Transverse colon (tissue), 4 donors: ENCODE measurements around the gene LSAMP.

ENCODE experiments used
- EP300 ChIP-seq: sonication (generic); formaldehyde crosslinking; IDR thresholded peaks from one replicate; pipeline ENCODE4 v1.6.1; 2017; ENCODE audit warnings: antibody characterized with exemption, low read depth
- POLR2AphosphoS5 ChIP-seq, 3 donors: sonication (generic); formaldehyde crosslinking; IDR thresholded peaks; one replicate each; pipeline ENCODE4 v1.6.1; 2016; ENCODE audit warnings: antibody characterized with exemption in 3 of 3
- TF ChIP-seq, protein P1 (sequence below), 5 experiments: fragments of 200-600 bp in 3 of 5; fragments of 450-650 bp in 2 of 5; sonication (generic) in 3 of 5; IDR thresholded peaks; 1 replicate in 2 of 5; 2 replicates in 3 of 5; pipeline ENCODE4 v1.5.1; 2016 to 2017; ENCODE audit warnings: antibody characterized with exemption in 5 of 5, inconsistent platforms in 3 of 5, mild to moderate bottlenecking in 2 of 5, moderate library complexity in 1 of 5

DNA sequence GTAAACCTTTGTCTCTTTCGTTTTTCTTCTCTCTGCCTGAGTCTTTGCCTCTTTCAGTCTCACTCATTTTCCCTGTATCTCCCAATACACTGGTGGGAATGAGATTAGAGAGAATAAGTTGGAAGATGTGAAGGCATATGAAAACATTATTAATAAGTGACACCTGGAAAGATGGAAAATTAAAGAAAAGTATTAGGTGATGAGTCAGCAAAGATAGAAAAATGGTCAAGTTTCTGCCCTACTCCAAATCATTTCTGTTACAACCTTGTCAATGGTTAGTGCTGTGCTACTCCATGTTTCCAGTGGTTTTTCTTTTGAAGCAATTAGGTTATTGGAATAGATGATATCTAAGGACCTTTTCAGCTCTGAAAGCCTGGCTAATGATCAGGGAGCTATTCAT is 252.8 kb downstream of the LSAMP start:
- TF ChIP-seq POLR2AphosphoS5 (IDR thresholded peaks at IDR 0.05) = no peak
- TF ChIP-seq, protein P1, sequence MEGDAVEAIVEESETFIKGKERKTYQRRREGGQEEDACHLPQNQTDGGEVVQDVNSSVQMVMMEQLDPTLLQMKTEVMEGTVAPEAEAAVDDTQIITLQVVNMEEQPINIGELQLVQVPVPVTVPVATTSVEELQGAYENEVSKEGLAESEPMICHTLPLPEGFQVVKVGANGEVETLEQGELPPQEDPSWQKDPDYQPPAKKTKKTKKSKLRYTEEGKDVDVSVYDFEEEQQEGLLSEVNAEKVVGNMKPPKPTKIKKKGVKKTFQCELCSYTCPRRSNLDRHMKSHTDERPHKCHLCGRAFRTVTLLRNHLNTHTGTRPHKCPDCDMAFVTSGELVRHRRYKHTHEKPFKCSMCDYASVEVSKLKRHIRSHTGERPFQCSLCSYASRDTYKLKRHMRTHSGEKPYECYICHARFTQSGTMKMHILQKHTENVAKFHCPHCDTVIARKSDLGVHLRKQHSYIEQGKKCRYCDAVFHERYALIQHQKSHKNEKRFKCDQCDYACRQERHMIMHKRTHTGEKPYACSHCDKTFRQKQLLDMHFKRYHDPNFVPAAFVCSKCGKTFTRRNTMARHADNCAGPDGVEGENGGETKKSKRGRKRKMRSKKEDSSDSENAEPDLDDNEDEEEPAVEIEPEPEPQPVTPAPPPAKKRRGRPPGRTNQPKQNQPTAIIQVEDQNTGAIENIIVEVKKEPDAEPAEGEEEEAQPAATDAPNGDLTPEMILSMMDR (IDR thresholded peaks at IDR 0.05) = no peak
- no peak for TF ChIP-seq EP300
